ENCODE results near the gene PTPRG.
A peak's percentile ranks its signal among the peaks of the same experiment; 100 is the strongest.

Gene PTPRG

GRCh38 chr3:61938878-61939549, 377.6 kb downstream of the PTPRG start:
- no peak for TF ChIP-seq CTCF (conservative IDR thresholded peaks at IDR 0.05)
- H3K27ac ChIP-seq = peak overlapping the region; percentile 2; the same call in 1 of the 2 replicates

- no peak overlapping the region for H3K27ac ChIP-seq
- no peak for TF ChIP-seq CTCF (conservative IDR thresholded peaks at IDR 0.05)
These were observed 378.9 kb downstream of the PTPRG start for GRCh38 chr3:61940236-61940635.

- TF ChIP-seq CTCF (conservative IDR thresholded peaks at IDR 0.05) = no peak
- no peak overlapping the region for H3K27ac ChIP-seq
These were observed 382.6 kb downstream of the PTPRG start for GRCh38 chr3:61943975-61944374.

GRCh38 chr3:61944726-61945125, 383.4 kb downstream of the PTPRG start:
- TF ChIP-seq CTCF (conservative IDR thresholded peaks at IDR 0.05) = no peak
- no peak overlapping the region for H3K27ac ChIP-seq

- TF ChIP-seq CTCF (conservative IDR thresholded peaks at IDR 0.05) = no peak
These were observed 384.3 kb downstream of the PTPRG start for GRCh38 chr3:61945657-61946056.

GRCh38 chr3:61946570-61947324, 385.4 kb downstream of the PTPRG start:
- no peak overlapping the region for H3K27ac ChIP-seq

More at GRCh38 chr3:61945657-61946056, 384.3 kb downstream of the PTPRG start:
- no peak overlapping the region for H3K27ac ChIP-seq

More at GRCh38 chr3:61946570-61947324, 385.4 kb downstream of the PTPRG start:
- no peak for TF ChIP-seq CTCF (conservative IDR thresholded peaks at IDR 0.05)

Measured in VCaP (cell line).